HFF-Myc (cell line): ENCODE results near the gene COMMD10.

Experiments
- DNase-seq: peaks from one replicate; pipeline ENCODE4 v3.0.0-alpha.2; 2011; ENCODE audit warnings: low read depth; ENCODE audit errors: extremely low read depth
- H3K4me3 ChIP-seq: replicated peaks from 2 replicates; pipeline ENCODE4 v1.5.1; 2011; ENCODE audit warnings: low read depth, mild to moderate bottlenecking, control low read depth, low read length
- TF ChIP-seq, protein P1 (sequence below): IDR thresholded peaks from 2 replicates; pipeline ENCODE4 v1.5.1; 2012; ENCODE audit warnings: mild to moderate bottlenecking, low read depth, low read length, control low read depth; ENCODE audit errors: missing control alignments

Gene COMMD10

DNA sequence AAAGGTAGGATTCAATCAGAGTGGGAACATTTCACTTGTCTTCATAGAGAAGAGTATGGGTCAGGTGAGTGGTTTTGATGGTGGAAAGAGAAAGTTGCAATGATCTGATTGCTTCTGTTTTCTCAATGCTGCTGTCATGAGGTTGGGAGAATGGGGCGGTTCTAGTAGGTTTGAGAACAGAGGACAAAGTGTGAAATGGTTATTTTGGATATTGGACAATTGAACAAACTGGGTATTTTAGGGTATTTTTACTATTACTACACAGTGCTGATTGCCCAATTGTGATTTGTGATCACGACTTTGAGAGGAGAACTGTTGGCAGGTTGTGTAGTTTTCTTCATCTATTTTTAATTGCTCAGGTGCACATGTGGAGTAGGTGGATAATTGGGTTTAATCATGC is 60.2 kb downstream of the COMMD10 start:
- H3K4me3 ChIP-seq, result no peak overlapping the region
- TF ChIP-seq, protein P1, sequence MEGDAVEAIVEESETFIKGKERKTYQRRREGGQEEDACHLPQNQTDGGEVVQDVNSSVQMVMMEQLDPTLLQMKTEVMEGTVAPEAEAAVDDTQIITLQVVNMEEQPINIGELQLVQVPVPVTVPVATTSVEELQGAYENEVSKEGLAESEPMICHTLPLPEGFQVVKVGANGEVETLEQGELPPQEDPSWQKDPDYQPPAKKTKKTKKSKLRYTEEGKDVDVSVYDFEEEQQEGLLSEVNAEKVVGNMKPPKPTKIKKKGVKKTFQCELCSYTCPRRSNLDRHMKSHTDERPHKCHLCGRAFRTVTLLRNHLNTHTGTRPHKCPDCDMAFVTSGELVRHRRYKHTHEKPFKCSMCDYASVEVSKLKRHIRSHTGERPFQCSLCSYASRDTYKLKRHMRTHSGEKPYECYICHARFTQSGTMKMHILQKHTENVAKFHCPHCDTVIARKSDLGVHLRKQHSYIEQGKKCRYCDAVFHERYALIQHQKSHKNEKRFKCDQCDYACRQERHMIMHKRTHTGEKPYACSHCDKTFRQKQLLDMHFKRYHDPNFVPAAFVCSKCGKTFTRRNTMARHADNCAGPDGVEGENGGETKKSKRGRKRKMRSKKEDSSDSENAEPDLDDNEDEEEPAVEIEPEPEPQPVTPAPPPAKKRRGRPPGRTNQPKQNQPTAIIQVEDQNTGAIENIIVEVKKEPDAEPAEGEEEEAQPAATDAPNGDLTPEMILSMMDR, result no peak
- DNase-seq, result no peak

DNA sequence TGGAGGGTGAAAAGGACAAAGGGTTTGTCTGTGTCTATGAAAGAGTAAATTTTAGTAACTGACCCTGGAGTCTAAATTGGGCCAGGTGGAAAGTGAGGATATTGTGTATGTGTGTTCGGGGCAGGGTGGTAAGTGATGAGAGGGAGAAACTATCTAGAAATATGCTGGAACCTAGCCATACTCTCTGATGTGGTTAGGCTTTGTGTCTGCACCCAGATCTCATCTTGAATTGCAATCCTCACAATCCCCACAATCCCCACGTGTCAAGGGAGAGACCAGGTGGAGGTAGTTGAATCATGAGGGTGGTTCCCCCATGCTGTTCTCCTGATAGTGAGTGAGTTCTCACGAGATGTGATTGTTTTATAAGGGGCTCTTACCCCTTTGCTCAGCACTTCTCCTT is 60.6 kb downstream of the COMMD10 start:
- no peak for DNase-seq

DNA sequence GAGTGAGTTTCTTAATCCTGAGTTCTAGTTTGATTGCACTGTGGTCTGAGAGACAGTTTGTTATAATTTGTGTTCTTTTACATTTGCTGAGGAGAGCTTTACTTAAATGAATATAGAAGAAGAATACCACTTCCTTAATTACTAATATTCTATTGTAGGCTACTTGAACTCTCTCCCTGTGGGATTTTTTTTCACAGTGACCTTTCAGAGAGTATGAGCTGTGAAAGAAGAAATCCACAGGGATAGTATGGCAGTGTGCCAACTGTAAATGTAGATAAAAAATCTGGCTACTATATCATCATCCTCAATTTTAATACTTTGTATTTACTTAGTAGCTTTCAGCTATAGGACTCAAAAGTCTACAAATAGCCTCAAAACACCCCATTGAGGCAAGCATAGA is 67.3 kb downstream of the COMMD10 start:
- H3K4me3 ChIP-seq, result no peak overlapping the region
- no peak for DNase-seq
- TF ChIP-seq, protein P1, result no peak

More for the DNA sequence above, 60.6 kb downstream of the COMMD10 start:
- TF ChIP-seq, protein P1, result no peak
- no peak overlapping the region for H3K4me3 ChIP-seq

DNA sequence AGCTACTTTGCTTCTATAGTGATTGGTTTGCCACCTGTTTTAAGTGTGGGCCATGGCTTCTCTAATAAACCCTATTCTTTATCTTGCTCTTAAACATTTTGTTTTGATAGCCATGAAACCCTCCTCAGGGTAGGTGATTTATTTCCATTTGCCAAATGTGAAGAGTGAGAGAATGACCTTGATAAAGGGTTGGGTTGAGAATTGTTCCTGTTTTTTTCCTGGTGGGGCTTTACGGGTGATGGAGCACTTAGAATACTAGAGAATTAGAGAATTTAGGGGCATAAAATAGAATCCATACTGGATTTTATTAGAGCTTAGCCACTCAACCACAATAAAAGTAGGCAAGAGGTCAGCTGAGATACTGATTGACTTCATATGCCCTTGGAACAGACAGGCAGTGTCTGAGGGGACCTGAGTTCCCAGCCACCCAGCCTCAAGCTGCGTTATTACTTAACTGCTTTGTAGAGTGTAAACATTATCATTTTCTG is 68.9 kb downstream of the COMMD10 start:
- no peak overlapping the region for H3K4me3 ChIP-seq
- TF ChIP-seq, protein P1, result no peak
- DNase-seq, result no peak

DNA sequence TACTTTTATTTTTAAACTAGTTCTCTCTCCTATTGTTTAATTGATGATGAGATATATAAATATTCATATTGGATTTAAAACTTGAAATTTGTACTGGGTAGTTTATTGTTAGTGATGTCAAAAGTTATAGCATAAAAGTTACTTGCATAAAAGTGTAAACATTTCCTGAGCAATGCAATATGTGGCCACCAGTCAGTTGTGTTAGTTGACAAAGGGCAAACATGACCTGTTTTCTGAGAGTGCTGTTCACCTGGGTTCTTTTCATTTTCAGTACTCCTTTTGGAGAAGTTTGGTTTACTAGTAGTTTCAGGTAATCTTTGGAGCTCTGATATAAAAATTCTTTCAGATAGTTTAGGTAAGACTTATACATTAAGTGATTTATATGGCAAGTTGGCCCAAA is 69.4 kb downstream of the COMMD10 start:
- no peak overlapping the region for H3K4me3 ChIP-seq
- TF ChIP-seq, protein P1, result no peak
- no peak for DNase-seq

DNA sequence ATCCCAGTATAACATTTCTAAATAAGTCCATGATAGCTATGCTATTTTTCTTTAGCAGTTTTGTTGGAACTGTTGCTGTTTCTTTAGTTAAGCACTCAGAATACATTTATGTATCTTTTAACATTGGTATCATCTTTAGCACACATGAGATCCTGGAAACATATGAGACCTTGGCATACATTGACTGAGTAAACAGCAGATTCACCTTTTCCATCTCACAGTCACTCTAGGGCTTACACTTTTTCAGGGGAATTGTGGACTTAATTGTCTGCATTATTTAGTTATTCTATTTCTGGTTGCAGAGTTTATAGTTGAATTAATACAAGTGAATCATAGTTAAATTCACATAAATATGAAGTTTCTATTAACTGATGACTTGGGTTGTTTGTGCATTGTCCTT is 70.1 kb downstream of the COMMD10 start:
- TF ChIP-seq, protein P1, result no peak
- no peak overlapping the region for H3K4me3 ChIP-seq

DNA sequence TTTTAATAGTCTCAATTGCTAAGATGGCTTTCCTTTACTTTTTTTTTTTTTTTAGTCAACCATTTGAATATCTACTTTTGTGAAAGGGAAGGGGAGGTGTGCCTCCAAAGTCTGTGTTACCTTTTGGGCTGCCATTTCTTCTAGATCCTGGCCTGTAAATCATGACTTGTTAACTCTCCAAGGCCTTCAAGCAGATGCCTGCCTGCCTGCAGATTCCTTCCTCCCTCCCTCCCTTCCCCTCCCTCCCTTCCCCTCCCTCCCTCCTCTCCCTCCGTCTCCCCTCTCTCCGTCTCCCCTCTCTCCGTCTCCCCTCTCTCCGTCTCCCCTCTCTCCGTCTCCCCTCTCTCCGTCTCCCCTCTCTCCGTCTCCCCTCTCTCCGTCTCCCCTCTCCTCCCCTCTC is 73.1 kb downstream of the COMMD10 start:
- TF ChIP-seq, protein P1, result no peak
- DNase-seq, result no peak
- no peak overlapping the region for H3K4me3 ChIP-seq

More for the DNA sequence above, 70.1 kb downstream of the COMMD10 start:
- no peak for DNase-seq
